Measurements from ENCODE around the gene NANOS3. TPM values are rescaled to one million over a fixed set of nuclear protein-coding genes. Genes with fewer than 3 reads are reported as not detected.

The NANOS3 gene
- total and polyA plus RNA-seq, 9 of the 15 experiments (the other 6 are each of a cell fraction or from before 2014, with no cell fraction given): not detected

- TF ChIP-seq EHMT2 (IDR thresholded peaks at IDR 0.05) (no peak), SAP30 (IDR thresholded peaks at IDR 0.05; ENCODE audit: borderline replicate concordance, insufficient read depth, low read depth, low read length, poor library complexity, severe bottlenecking) (peak; percentile 25)
Observed at GRCh38 chr19:13906521-13906904, 29.6 kb downstream of the NANOS3 start (continued).

GRCh38 chr19:13906910-13907309, 30.0 kb downstream of the NANOS3 start:
- no peaks in the 10 kb centered on the region for H3K27me3 ChIP-seq (ENCODE audit: control insufficient read depth in 2 of 2, insufficient read depth in 2 of 2, low read length in 2 of 2)
- H4K20me1 ChIP-seq (replicated peaks; ENCODE audit: control insufficient read depth, insufficient read depth, low read length): no peaks in the 10 kb centered on the region
- no peaks in the 10 kb centered on the region for H3K9me3 ChIP-seq (replicated peaks; ENCODE audit: control insufficient read depth, insufficient read depth, low read depth, low read length)
- H3K27ac ChIP-seq (ENCODE audit: extremely low read depth, low read depth, low read length): peak overlapping the region; percentile 76; the same call in 2 of the 3 replicates
- intact Hi-C loops (cut with micrococcal nuclease): no loop called here
- H2AFZ ChIP-seq (ENCODE audit: low read depth, low read length): peak overlapping the region; percentile 98
- WGBS (ENCODE audit: insufficient coverage, low coverage, missing lambda C conversion rate): 63% methylated on average over 5 of the region's 5 CpGs
- peaks cover 22% of the 10 kb centered on the region for H3K79me2 ChIP-seq (ENCODE audit: control insufficient read depth, insufficient read depth, low read length)
- H3K36me3 ChIP-seq (ENCODE audit: control insufficient read depth, insufficient read depth, low read length): peaks cover 13% of the 10 kb centered on the region; the same call in 2 of the 3 replicates
- TF ChIP-seq ZNF274 (IDR thresholded peaks at IDR 0.05; ENCODE audit: borderline replicate concordance, low read depth, low read length) (no peak), BCOR (IDR thresholded peaks at IDR 0.05) (0 out of 2 replicates have a peak, but pooled peaks have one; percentile 26), RBM25 (IDR thresholded peaks at IDR 0.05; ENCODE audit: low read depth, low read length, severe bottlenecking) (peak; percentile 73), GTF2E2 (tag; IDR thresholded peaks at IDR 0.05) (peak; percentile 69; the same call in 1 of the 2 replicates), MTF1 (CRISPR knock-in tag; IDR thresholded peaks at IDR 0.05; ENCODE audit: borderline replicate concordance) (no peak), KDM1A (IDR thresholded peaks at IDR 0.05) (peak in 1 of 2 experiments; percentile 39; a peak in 2 of 4 replicates)
- H3K4me2 ChIP-seq (ENCODE audit: insufficient read depth, low read length): peak overlapping the region; percentile 75
- BruUV-seq (replicated peaks): TSS peak; percentile 76
- H3K4me1 ChIP-seq (replicated peaks in 1 of 2; ENCODE audit: control insufficient read depth in 2 of 2, insufficient read depth in 2 of 2, low read length in 2 of 2): peaks cover 10 to 21% of the 10 kb centered on the region in 2 experiments
- in situ Hi-C loops (cut with MboI): no loop called here
- peak overlapping the region; percentile 67 for H3K4me3 ChIP-seq
- H3K9ac ChIP-seq (ENCODE audit: insufficient read depth in 1 of 2, low read depth in 2 of 2, low read length in 2 of 2): peak overlapping the region; percentile 79 to 94
- no peak for ATAC-seq
- peak; percentile 75 for FAIRE-seq
- ChIA-PET POLR2A (interaction anchor here (0.7 to 1.4 kb wide), 3 partner anchors 14 to 155 kb away, joined by 3 to 5 read pairs (median 4); partner anchors contain the start of gene PALM3), CTCF (ENCODE audit: low intra/inter-chr PET ratio) (no interaction called here)
- H3K9me1 ChIP-seq (ENCODE audit: control insufficient read depth, insufficient read depth, low read length): no peaks in the 10 kb centered on the region
- no peak for DNase-seq (ENCODE audit: extremely low read depth in 1 of 4, low spot score in 3 of 4)
